Parathyroid adenoma (tissue), 2 donors: ENCODE data around the gene GVQW3.

Experiments
- H2AFZ ChIP-seq: fragments of 300-600 bp; sonication (generic); one replicate; pipeline ENCODE4 v1.7.0; 2017; ENCODE audit warnings: antibody characterized with exemption, mild to moderate bottlenecking
- H3K27ac ChIP-seq: fragments of 300-600 bp; sonication (generic); one replicate; pipeline ENCODE4 v1.7.0; 2017
- H3K27me3 ChIP-seq: fragments of 300-600 bp; sonication (generic); one replicate; pipeline ENCODE4 v1.7.0; 2017; ENCODE audit warnings: low read length; ENCODE audit not compliant: control insufficient read depth, insufficient read depth
- H3K36me3 ChIP-seq: fragments of 300-600 bp; sonication (generic); one replicate; pipeline ENCODE4 v1.7.0; 2017; ENCODE audit warnings: low read length; ENCODE audit not compliant: control insufficient read depth, insufficient read depth
- H3K4me1 ChIP-seq: fragments of 300-600 bp; sonication (generic); one replicate; pipeline ENCODE4 v1.7.0; 2017; ENCODE audit warnings: control low read depth
- H3K4me2 ChIP-seq: fragments of 300-600 bp; sonication (generic); one replicate; pipeline ENCODE4 v1.7.0; 2017; ENCODE audit warnings: low read length
- H3K4me3 ChIP-seq: fragments of 300-600 bp; sonication (generic); one replicate; pipeline ENCODE4 v1.7.0; 2017; ENCODE audit warnings: low read depth, low read length
- H3K79me2 ChIP-seq: fragments of 300-600 bp; sonication (generic); one replicate; pipeline ENCODE4 v1.7.0; 2017; ENCODE audit warnings: control low read depth
- H3K9ac ChIP-seq: fragments of 300-600 bp; sonication (generic); one replicate; pipeline ENCODE4 v1.7.0; 2017; ENCODE audit warnings: mild to moderate bottlenecking
- H3K9me3 ChIP-seq: fragments of 300-600 bp; sonication (generic); one replicate; pipeline ENCODE4 v1.7.0; 2017; ENCODE audit warnings: low read length; ENCODE audit not compliant: control insufficient read depth
- TF ChIP-seq, protein P1 (sequence below): fragments of 300-600 bp; sonication (generic); IDR thresholded peaks from one replicate; pipeline ENCODE4 v1.7.0; 2017; ENCODE audit warnings: antibody characterized with exemption, mild to moderate bottlenecking
- donor health status: primary hyperparathyroidism.

The GVQW3 gene

DNA sequence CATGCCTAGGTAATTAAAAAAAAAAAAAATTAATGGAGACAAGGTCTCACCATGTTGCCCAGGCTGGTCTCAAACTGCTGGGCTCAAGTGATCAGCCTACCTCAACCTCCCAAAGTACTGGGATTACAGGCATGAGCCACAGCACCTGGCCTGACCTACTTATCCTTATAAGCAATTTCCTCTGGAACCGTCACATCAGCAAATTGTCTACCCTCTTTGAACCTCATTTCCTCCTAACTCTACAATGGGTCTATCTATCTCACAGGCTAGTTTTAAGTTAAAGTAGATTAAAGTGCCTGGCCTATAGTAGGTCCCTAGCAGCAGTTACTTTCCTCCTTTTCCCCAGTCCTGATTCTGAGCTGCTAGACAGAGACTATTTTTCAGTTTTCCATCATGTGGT is 43.7 kb upstream of the GVQW3 start:
- Histone ChIP-seq H3K36me3 (no peaks in the 10 kb centered on the region), H3K9ac (no peak overlapping the region), H3K4me2 (no peak overlapping the region), H3K4me1 (no peaks in the 10 kb centered on the region), H3K9me3 (no peaks in the 10 kb centered on the region), H3K79me2 (no peaks in the 10 kb centered on the region), H3K27ac (no peak overlapping the region), H3K27me3 (no peaks in the 10 kb centered on the region), H3K4me3 (no peak overlapping the region), H2AFZ (no peak overlapping the region)
- TF ChIP-seq, protein P1, sequence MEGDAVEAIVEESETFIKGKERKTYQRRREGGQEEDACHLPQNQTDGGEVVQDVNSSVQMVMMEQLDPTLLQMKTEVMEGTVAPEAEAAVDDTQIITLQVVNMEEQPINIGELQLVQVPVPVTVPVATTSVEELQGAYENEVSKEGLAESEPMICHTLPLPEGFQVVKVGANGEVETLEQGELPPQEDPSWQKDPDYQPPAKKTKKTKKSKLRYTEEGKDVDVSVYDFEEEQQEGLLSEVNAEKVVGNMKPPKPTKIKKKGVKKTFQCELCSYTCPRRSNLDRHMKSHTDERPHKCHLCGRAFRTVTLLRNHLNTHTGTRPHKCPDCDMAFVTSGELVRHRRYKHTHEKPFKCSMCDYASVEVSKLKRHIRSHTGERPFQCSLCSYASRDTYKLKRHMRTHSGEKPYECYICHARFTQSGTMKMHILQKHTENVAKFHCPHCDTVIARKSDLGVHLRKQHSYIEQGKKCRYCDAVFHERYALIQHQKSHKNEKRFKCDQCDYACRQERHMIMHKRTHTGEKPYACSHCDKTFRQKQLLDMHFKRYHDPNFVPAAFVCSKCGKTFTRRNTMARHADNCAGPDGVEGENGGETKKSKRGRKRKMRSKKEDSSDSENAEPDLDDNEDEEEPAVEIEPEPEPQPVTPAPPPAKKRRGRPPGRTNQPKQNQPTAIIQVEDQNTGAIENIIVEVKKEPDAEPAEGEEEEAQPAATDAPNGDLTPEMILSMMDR = no peak

DNA sequence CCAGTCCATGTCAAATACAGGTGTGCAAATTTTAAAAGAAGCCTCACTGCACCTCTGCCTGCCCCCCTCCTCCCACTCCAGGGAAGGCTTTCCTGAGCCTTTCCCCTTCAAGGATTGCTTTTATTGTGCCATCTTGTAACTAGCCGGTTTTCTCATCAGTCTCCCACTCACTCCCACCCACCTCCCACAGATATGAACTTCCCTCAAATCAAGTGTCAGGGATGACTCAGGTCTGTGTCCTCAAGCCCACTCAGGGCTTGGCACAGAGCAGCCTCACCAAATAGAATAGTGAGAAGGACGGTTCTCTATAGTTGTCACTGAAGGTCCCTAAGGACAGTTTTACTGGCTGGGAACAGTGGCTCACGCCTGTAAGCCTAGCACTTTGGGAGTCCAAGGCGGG is 43.2 kb upstream of the GVQW3 start:
- Histone ChIP-seq H2AFZ (no peak overlapping the region), H3K27me3 (no peaks in the 10 kb centered on the region), H3K79me2 (no peaks in the 10 kb centered on the region), H3K9me3 (no peaks in the 10 kb centered on the region), H3K4me3 (no peak overlapping the region), H3K27ac (no peak overlapping the region), H3K36me3 (no peaks in the 10 kb centered on the region), H3K4me2 (no peak overlapping the region), H3K9ac (no peak overlapping the region), H3K4me1 (no peaks in the 10 kb centered on the region)
- TF ChIP-seq, protein P1 = no peak

DNA sequence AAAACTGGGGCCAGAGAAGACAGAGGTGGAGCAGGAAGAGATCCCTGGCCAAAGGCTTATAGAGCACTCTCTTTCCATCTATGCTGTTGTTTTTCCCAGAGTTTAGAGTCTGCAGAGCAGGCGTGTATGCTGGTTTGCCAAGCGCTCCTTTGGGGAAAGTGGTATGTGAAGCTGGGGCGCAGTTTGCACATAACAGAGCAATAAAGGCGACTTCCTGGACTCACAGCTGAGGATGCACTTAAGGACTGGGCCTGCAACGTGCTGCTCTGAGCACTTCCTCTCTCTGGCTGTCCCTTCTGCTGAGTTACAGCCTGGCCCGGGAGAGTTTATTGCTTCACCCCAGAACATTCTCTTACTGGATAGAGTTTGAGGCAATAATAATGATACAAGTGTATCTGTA is 41.9 kb upstream of the GVQW3 start:
- Histone ChIP-seq H3K9me3 (no peaks in the 10 kb centered on the region), H3K9ac (no peak overlapping the region), H3K27me3 (no peaks in the 10 kb centered on the region), H3K79me2 (no peaks in the 10 kb centered on the region), H3K4me2 (no peak overlapping the region), H3K4me3 (no peak overlapping the region), H3K36me3 (no peaks in the 10 kb centered on the region), H3K4me1 (no peaks in the 10 kb centered on the region), H3K27ac (no peak overlapping the region), H2AFZ (no peak overlapping the region)
- TF ChIP-seq, protein P1 = no peak

DNA sequence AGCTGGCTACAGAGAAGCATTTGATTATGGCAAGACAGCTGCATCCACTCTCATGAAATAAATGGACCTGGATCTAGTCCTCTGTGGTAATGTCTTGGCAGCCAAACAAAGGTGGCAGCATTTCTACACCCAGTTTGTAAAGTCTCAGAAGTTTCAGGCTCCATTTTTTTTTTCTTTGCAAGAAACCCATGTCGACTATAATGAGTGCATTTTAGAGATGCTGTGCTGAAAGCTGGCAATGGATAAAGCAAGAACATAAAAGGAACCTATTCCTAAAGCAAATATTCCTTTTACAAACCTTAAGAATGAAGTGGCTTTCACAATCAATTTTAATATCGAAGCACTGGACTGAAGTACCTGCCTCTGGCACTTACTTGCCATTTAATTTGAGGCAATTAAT is 33.7 kb upstream of the GVQW3 start:
- Histone ChIP-seq H3K9ac (no peak overlapping the region), H3K27me3 (no peaks in the 10 kb centered on the region), H2AFZ (no peak overlapping the region), H3K36me3 (no peaks in the 10 kb centered on the region), H3K4me3 (no peak overlapping the region), H3K4me2 (no peak overlapping the region), H3K27ac (no peak overlapping the region), H3K79me2 (no peaks in the 10 kb centered on the region), H3K9me3 (no peaks in the 10 kb centered on the region), H3K4me1 (no peaks in the 10 kb centered on the region)
- TF ChIP-seq, protein P1 = peak; percentile 5

DNA sequence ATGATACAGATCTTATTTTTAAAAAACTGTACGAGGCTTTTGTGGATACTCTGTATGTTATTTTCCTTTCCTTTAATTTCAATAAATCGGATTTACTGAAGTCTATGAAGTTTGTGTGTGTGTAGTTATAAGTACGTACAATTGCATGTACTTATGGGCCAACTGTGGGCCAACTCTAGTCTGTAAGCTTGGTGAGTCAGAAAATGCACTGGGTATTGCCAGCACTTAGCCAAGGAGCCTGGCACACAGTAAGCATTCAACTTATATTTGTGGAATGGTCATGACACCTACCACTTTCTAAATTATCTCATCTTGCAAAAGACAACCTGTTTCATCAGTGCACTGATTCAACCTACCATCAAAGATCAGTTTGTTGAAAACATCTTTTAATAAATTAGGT is 32.8 kb upstream of the GVQW3 start:
- H3K27me3 ChIP-seq = no peaks in the 10 kb centered on the region
- H3K27ac ChIP-seq = no peak overlapping the region
- no peaks in the 10 kb centered on the region for H3K36me3 ChIP-seq
- no peaks in the 10 kb centered on the region for H3K9me3 ChIP-seq
- H3K79me2 ChIP-seq = no peaks in the 10 kb centered on the region
- TF ChIP-seq, protein P1 = no peak
- H3K4me1 ChIP-seq = no peaks in the 10 kb centered on the region
- no peak overlapping the region for H3K4me3 ChIP-seq
- H2AFZ ChIP-seq = no peak overlapping the region
- H3K9ac ChIP-seq = no peak overlapping the region
- H3K4me2 ChIP-seq = no peak overlapping the region
